ENCODE results near the gene MYRIP. TPM values are rescaled to one million over a fixed set of nuclear protein-coding genes. Genes with fewer than 3 reads are reported as not detected.

The MYRIP gene
- total RNA-seq, 1 experiment from 2014 or later = 0.44 TPM

DNA sequence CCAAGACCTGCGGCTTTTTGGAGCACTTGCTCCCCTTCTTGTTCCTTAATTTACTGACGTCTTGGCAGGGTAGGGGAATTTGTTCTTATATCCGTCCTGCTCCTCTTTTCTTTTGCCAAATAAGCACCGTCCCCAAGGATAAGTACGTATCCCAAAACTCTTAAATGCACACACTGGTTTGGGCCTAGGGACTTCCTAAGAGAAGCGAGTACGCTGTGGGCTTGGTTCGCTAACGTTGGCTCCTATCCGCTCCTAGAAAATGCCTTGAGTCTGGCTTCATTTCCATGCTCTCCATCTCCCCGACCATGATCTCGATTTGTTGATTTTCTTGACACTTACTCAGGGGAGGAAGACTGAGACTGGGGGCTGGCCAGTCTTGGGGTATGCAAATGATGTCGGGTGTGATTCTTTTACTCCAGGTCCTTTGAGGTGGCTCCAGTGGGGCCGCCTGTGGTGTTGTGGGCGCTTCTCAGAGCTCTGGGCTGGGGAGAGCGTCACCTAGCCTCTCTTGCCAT lies 1.3 kb downstream of the MYRIP start:
- Histone ChIP-seq H3K9me2 (ENCODE audit: insufficient read depth) (no peaks in the 10 kb centered on the region), H2AFZ (ENCODE audit: low read depth, low read length, poor library complexity, severe bottlenecking) (no peak overlapping the region), H4K20me1 (ENCODE audit: insufficient read depth) (no peaks in the 10 kb centered on the region), H3K9ac (ENCODE audit: low read length) (no peak overlapping the region), H3K27me3 (ENCODE audit: insufficient read depth, low read length) (peaks cover 40% of the 10 kb centered on the region), H3K4me1 (ENCODE audit: control insufficient read depth in 1 of 2, insufficient read depth in 2 of 2, low read length in 2 of 2) (peaks cover 7 to 8% of the 10 kb centered on the region in 2 experiments; a peak in 3 of 4 replicates), H3K36me3 (ENCODE audit: control insufficient read depth in 1 of 2, insufficient read depth in 2 of 2, low read length in 2 of 2) (no peaks in the 10 kb centered on the region), H3K4me2 (ENCODE audit: low read length) (no peak overlapping the region), H3K79me2 (ENCODE audit: insufficient read depth, low read length) (no peaks in the 10 kb centered on the region), H3K9me3 (ENCODE audit: control insufficient read depth in 1 of 2, insufficient read depth in 1 of 2, low read depth in 1 of 2, low read length in 2 of 2) (no peaks in the 10 kb centered on the region), H3K4me3 (replicated peaks in 1 of 2; ENCODE audit: low read depth in 1 of 2, low read length in 2 of 2) (no peak overlapping the region), H3K27ac (ENCODE audit: low read depth, low read length) (no peak overlapping the region)
- intact Hi-C loops (cut with micrococcal nuclease) = loop anchor here (5.0 kb wide), 3 partner anchors 268 to 507 kb away; no protein-coding TSS in a partner anchor
- ChIA-PET CTCF (no interaction called here), POLR2A (no interaction called here), RAD21 (ENCODE audit: low non-redundant PET in 1 of 2, low total read pairs in 2 of 2, uncharacterized antibody in 2 of 2, unreplicated experiment in 2 of 2) (no interaction called here)
- BruUV-seq (replicated peaks) = no TSS peak
- no peak for DNase-seq (ENCODE audit: low read depth, low spot score)
- TF ChIP-seq, protein P1, sequence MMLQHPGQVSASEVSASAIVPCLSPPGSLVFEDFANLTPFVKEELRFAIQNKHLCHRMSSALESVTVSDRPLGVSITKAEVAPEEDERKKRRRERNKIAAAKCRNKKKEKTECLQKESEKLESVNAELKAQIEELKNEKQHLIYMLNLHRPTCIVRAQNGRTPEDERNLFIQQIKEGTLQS (IDR thresholded peaks at IDR 0.05) = no peak
- TF ChIP-seq CEBPB (IDR thresholded peaks at IDR 0.05; ENCODE audit: low read depth) (no peak), SP1 (IDR thresholded peaks at IDR 0.05; ENCODE audit: low read depth) (no peak), TCF7L2 (IDR thresholded peaks at IDR 0.05; ENCODE audit: borderline replicate concordance, extremely low read depth, insufficient read depth, insufficient read length) (no peak), EZH2 (IDR thresholded peaks at IDR 0.05) (no peak), YY1 (IDR thresholded peaks at IDR 0.05; ENCODE audit: extremely low read depth, insufficient replicate concordance, low read depth, low read length) (no peak), ZFX (IDR thresholded peaks at IDR 0.05) (no peak), CBX3 (IDR thresholded peaks at IDR 0.05; ENCODE audit: low read depth) (no peak), ELF1 (IDR thresholded peaks at IDR 0.05; ENCODE audit: borderline replicate concordance, low read depth) (no peak), EZH2phosphoT487 (IDR thresholded peaks at IDR 0.05; ENCODE audit: borderline replicate concordance) (no peak), SIN3A (IDR thresholded peaks at IDR 0.05; ENCODE audit: low read depth) (no peak), RAD21 (IDR thresholded peaks at IDR 0.05; ENCODE audit: low read depth) (no peak), ZNF274 (IDR thresholded peaks at IDR 0.05; ENCODE audit: low read depth, low read length) (no peak), POLR2A (IDR thresholded peaks at IDR 0.05; ENCODE audit: borderline replicate concordance, extremely low read depth, insufficient read depth, insufficient read length) (no peak), JUND (IDR thresholded peaks at IDR 0.05) (no peak)
- TF ChIP-seq, protein P2, sequence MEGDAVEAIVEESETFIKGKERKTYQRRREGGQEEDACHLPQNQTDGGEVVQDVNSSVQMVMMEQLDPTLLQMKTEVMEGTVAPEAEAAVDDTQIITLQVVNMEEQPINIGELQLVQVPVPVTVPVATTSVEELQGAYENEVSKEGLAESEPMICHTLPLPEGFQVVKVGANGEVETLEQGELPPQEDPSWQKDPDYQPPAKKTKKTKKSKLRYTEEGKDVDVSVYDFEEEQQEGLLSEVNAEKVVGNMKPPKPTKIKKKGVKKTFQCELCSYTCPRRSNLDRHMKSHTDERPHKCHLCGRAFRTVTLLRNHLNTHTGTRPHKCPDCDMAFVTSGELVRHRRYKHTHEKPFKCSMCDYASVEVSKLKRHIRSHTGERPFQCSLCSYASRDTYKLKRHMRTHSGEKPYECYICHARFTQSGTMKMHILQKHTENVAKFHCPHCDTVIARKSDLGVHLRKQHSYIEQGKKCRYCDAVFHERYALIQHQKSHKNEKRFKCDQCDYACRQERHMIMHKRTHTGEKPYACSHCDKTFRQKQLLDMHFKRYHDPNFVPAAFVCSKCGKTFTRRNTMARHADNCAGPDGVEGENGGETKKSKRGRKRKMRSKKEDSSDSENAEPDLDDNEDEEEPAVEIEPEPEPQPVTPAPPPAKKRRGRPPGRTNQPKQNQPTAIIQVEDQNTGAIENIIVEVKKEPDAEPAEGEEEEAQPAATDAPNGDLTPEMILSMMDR (IDR thresholded peaks at IDR 0.05 in 2 of 3, conservative IDR thresholded peaks at IDR 0.05 in 1 of 3; ENCODE audit: borderline replicate concordance in 1 of 3, insufficient read depth in 1 of 3, low read depth in 2 of 3, low read length in 2 of 3) = no peak
- TF ChIP-seq, protein P3, sequence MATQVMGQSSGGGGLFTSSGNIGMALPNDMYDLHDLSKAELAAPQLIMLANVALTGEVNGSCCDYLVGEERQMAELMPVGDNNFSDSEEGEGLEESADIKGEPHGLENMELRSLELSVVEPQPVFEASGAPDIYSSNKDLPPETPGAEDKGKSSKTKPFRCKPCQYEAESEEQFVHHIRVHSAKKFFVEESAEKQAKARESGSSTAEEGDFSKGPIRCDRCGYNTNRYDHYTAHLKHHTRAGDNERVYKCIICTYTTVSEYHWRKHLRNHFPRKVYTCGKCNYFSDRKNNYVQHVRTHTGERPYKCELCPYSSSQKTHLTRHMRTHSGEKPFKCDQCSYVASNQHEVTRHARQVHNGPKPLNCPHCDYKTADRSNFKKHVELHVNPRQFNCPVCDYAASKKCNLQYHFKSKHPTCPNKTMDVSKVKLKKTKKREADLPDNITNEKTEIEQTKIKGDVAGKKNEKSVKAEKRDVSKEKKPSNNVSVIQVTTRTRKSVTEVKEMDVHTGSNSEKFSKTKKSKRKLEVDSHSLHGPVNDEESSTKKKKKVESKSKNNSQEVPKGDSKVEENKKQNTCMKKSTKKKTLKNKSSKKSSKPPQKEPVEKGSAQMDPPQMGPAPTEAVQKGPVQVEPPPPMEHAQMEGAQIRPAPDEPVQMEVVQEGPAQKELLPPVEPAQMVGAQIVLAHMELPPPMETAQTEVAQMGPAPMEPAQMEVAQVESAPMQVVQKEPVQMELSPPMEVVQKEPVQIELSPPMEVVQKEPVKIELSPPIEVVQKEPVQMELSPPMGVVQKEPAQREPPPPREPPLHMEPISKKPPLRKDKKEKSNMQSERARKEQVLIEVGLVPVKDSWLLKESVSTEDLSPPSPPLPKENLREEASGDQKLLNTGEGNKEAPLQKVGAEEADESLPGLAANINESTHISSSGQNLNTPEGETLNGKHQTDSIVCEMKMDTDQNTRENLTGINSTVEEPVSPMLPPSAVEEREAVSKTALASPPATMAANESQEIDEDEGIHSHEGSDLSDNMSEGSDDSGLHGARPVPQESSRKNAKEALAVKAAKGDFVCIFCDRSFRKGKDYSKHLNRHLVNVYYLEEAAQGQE (IDR thresholded peaks at IDR 0.05; ENCODE audit: low read depth) = no peak
- TF ChIP-seq, protein P4, sequence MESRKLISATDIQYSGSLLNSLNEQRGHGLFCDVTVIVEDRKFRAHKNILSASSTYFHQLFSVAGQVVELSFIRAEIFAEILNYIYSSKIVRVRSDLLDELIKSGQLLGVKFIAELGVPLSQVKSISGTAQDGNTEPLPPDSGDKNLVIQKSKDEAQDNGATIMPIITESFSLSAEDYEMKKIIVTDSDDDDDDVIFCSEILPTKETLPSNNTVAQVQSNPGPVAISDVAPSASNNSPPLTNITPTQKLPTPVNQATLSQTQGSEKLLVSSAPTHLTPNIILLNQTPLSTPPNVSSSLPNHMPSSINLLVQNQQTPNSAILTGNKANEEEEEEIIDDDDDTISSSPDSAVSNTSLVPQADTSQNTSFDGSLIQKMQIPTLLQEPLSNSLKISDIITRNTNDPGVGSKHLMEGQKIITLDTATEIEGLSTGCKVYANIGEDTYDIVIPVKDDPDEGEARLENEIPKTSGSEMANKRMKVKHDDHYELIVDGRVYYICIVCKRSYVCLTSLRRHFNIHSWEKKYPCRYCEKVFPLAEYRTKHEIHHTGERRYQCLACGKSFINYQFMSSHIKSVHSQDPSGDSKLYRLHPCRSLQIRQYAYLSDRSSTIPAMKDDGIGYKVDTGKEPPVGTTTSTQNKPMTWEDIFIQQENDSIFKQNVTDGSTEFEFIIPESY (IDR thresholded peaks at IDR 0.05; ENCODE audit: extremely low read depth, insufficient replicate concordance, low read length) = no peak
- ATAC-seq = no peak

All from HCT116 (cell line).